ENCODE results near the gene CTXN1.

CTXN1 gene

GRCh38 chr19:7912697-7913564 is 13.0 kb downstream of the CTXN1 start:
- no peak for DNase-seq

DNA sequence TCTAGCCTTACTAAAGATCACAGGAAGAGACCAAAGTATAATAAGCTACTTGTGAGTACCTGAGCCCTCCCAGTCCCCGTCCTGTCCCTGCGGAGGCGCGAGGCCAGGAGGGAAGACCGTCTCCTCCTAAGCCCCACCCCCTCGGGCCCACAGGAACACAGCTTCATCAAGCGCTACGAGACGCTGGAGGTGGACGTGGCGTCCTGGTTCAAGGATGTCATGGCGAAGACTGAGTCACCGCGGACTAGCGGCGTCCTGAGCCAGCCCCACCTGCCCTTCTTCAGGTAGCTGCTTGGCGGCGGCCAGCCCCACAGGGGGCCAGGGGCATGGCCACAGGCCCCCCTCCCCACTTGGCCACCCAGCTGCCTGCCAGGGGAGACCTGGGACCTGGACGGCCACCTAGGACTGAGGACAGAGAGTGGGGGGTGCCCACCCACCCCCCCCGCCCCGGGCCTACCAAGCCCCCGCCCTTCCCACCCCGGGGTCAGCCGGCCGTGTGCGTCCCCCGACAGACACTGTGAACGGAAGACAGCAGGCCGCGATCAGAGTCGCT is 13.7 kb downstream of the CTXN1 start:
- no peak for DNase-seq

GRCh38 chr19:7911508-7912143 is 14.3 kb downstream of the CTXN1 start:
- DNase-seq: no peak

- DNase-seq: no peak
Observed at GRCh38 chr19:7910321-7911161, 15.4 kb downstream of the CTXN1 start.

DNA sequence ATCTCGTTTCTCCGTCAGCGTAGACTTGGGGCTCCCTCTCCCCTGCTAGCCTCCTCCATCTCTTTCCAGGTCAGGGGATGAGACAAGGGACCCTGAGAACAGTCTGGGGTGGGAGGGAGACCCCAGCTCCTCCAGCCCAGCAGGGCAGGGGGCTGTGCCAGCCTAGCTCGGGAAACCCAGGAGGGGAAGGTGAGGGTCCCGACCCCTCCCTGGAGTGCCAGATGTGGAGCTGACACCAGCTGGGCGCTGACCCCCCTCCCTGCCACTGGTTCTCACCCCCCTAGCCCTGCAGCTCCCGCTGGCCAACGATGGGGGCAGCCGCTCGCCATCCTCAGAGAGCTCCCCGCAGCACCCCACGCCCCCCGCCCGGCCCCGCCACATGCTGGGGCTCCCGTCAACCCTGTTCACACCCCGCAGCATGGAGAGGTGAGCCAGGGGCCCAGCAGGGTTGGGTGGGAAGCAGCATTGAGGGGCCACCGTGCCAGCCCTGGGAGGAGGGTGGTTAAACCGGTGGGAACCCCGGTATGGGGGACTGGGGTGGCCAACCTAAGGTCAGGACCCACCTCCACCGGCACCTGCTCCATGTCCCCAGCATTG is 16.4 kb downstream of the CTXN1 start:
- no peak for DNase-seq

- DNase-seq: no peak
Observed at GRCh38 chr19:7908742-7909461, 17.0 kb downstream of the CTXN1 start.

DNA sequence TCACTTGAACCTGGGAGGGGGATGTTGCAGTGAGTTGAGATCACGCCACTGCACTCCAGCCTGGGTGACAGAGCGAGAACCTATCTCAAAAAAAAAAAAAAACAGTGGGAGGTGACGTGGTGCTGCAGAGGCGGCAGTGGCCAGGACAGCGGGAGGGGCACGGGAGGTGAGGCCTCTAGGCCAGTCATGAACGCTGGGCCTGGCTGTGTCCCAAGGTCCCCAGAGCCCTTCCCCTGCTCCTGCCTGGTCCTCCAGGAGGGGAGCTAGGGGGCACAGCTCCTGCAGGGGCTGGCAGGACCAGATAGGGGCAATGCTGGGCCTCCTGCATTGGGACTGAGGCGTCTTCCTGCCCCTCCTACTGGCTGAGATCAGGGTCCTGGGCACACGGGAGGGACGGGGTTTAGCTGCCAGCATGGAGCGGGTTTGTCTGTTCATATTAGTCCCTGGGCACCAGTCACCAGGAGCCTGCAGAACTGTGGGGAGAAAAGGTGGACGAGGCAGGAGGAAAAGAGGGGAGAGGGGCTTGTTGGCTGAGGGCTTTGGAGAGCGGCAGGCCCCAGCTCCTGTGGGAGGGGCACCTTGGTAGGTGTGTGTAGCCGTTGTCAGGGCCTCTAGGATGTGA is 17.7 kb downstream of the CTXN1 start:
- DNase-seq: no peak

GRCh38 chr19:7907544-7907943 is 18.4 kb downstream of the CTXN1 start:
- DNase-seq: no peak

DNA sequence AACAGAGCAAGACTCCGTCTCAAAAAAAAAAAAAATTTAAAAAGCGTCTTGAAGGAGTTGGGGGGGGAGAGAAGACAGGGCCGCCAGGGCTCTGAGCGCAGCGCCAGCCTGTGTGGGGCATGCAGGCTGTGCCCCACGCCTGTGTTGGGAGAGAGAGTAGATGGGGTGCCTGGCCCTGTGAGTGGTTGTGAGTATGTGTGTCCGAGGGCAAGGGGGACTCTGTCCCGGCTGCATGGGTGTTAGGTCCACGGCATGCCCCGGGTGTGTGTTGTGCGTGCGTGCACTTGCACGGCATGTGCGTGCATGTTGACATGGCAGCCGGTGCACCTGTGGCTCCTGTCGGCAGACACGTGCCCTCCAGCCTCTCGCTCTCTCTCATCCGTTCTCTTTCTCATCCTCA is 18.8 kb downstream of the CTXN1 start:
- DNase-seq: no peak

- DNase-seq: no peak
Observed at GRCh38 chr19:7905859-7906258, 20.1 kb downstream of the CTXN1 start.

DNA sequence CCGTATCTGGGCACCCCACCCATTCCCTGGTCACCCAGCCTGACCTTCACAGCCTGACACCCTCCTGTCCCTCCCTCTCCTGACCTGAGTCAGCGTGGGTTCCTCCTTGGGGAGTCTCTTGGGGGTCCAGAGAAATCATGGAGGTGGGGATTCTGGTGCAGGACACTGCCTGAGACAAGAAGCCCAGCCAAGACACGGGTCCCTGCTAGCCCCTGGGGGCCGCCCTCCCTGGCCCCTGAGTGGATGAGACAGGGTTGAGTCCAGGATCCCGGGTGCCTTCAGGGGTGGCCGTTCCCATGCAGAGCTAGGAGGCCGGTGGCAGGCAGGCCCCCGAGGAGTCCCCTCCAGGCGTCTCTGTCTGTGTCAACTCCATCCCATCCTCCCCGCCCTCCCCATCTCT is 20.7 kb downstream of the CTXN1 start:
- DNase-seq: no peak

GRCh38 chr19:7904074-7905020 is 21.6 kb downstream of the CTXN1 start:
- peak; percentile 81 for DNase-seq

DNA sequence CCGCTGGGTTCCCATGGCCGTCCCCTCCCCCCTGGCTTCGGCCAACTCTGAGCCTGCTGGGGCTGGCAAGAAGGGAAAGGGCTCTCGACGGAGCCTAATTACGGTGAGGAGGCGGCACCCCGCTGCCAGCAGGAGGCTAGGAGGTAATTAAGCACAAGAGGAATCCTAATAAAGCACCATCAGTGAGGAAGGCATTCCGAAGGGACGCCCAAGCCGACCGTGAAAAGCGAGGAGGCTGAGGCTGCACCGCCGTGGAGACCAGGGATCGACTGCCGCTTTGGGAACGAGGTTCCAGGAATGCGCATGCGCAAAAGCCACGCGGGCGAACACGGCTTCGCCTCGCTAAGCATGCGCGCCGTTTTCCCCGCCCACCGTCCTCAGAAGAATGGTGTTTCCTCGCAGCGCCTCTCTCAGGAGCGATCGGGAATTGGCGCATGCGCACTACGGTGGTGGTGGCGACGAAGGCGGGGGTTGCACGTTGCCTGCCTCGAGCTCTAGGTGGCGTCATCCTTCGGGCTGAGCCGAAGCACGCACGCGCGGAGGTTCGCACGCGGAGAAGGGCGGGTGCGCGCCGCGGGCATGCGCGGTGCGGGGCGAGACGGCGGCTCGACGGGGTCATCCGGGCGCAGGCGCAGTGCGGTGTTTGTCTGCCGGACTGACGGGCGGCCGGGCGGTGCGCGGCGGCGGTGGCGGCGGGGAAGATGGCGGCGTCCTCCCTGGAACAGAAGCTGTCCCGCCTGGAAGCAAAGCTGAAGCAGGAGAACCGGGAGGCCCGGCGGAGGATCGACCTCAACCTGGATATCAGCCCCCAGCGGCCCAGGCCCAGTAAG is 22.5 kb downstream of the CTXN1 start, which contains the start of gene MAP2K7:
TSS of gene MAP2K7 (plus strand) at position 634 of the 830 bp plus-strand sequence. CDS start at position 702, 68 bp downstream.
- peak; percentile 100 for DNase-seq

- DNase-seq: no peak
Observed at GRCh38 chr19:7902796-7903243, 23.1 kb downstream of the CTXN1 start.

DNA sequence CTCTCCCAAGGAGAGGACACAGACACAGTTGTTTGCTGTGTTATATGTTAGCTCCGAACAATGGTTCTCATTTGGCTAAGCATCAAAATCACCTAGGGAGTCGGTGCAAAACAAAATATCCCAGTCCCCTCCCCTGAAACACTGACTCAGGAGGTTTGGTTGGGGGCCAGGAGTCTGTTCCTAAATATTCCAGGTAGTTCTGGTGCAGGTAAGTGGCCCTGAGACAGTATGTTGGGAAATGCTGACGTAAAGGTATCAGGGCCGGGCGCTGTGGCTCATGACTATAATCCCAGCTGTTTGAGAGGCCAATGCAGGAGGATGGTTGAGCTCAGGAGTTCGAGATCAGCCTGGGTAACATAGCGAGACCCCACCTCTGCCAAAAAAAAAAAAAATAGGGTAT is 24.6 kb downstream of the CTXN1 start:
- no peak for DNase-seq

DNA sequence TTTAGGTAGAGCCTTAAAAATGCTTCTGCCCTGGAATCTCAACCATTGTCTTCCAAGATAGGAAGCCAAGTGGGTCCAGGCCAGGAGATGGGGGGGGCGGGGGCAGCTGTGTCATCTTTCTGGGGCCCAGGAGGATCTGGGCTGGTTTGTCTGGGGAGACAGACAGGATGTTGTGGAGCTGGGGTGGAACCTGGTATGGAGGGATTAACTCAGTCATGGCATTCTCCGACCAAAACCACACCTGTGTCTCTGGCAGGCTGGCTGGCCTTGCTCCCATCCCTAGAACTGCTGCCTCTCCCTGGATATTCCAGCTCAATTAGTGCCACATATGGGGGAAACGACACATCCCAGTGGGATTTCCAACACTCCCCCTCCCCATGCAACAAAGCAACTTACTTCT is 25.0 kb downstream of the CTXN1 start:
- DNase-seq: no peak

GRCh38 chr19:7900401-7900870 is 25.5 kb downstream of the CTXN1 start:
- DNase-seq: no peak

- no peak for DNase-seq
Observed at GRCh38 chr19:7899751-7900378, 26.1 kb downstream of the CTXN1 start.
